Tibial artery (tissue), 4 donors: ENCODE measurements around the gene BMF.
A peak's percentile ranks its signal among the peaks of the same experiment; 100 is the strongest.

Experiments
- DNase-seq, 2 donors: peaks; one replicate each; pipeline ENCODE4 v3.0.0-alpha.2; 2019
- H3K27ac ChIP-seq, 2 donors: fragments of 200-600 bp; sonication (generic) in 1 of 2; 1 replicate in 1 of 2; 2 replicates in 1 of 2; pipeline ENCODE4 v1.5.1; 2018 to 2019; ENCODE audit warnings: mild to moderate bottlenecking in 1 of 2
- H3K27me3 ChIP-seq, 2 donors: fragments of 200-600 bp; sonication (generic) in 1 of 2; one replicate each; pipeline versions ENCODE4 v1.5.1 to v1.6.0; 2016 to 2019
- H3K36me3 ChIP-seq, 3 donors: fragments of 200-600 bp; sonication (generic) in 2 of 3; one replicate each; pipeline ENCODE4 v1.5.1; 2016 to 2019; ENCODE audit warnings: mild to moderate bottlenecking in 2 of 3
- H3K4me1 ChIP-seq, 4 donors: fragments of 200-600 bp; sonication (generic) in 2 of 4; 1 replicate in 3 of 4; 2 replicates in 1 of 4; pipeline ENCODE4 v1.5.1; 2016 to 2019
- H3K4me3 ChIP-seq, 2 donors: fragments of 200-600 bp; sonication (generic) in 1 of 2; 1 replicate in 1 of 2; 2 replicates in 1 of 2; pipeline ENCODE4 v1.5.1; 2018 to 2019; ENCODE audit warnings: mild to moderate bottlenecking in 2 of 2
- H3K9me3 ChIP-seq, 3 donors: fragments of 200-600 bp; sonication (generic) in 1 of 3; one replicate each; pipeline ENCODE4 v1.5.1; 2016 to 2019
- intact Hi-C: fragments of 100-400 bp; cut with DNase I; formaldehyde crosslinking; loops from one replicate; pipeline ENCODE4 v1.15.0; 2023; ENCODE audit warnings: low total_unique reads
- TF ChIP-seq, protein P1 (sequence below), 2 experiments: fragments of 200-600 bp in 1 of 2; fragments of 450-650 bp in 1 of 2; IDR thresholded peaks; one replicate each; pipeline ENCODE4 v1.5.1; 2017 to 2019; ENCODE audit warnings: antibody characterized with exemption in 2 of 2, mild to moderate bottlenecking in 1 of 2, moderate library complexity in 1 of 2

The BMF gene

DNA sequence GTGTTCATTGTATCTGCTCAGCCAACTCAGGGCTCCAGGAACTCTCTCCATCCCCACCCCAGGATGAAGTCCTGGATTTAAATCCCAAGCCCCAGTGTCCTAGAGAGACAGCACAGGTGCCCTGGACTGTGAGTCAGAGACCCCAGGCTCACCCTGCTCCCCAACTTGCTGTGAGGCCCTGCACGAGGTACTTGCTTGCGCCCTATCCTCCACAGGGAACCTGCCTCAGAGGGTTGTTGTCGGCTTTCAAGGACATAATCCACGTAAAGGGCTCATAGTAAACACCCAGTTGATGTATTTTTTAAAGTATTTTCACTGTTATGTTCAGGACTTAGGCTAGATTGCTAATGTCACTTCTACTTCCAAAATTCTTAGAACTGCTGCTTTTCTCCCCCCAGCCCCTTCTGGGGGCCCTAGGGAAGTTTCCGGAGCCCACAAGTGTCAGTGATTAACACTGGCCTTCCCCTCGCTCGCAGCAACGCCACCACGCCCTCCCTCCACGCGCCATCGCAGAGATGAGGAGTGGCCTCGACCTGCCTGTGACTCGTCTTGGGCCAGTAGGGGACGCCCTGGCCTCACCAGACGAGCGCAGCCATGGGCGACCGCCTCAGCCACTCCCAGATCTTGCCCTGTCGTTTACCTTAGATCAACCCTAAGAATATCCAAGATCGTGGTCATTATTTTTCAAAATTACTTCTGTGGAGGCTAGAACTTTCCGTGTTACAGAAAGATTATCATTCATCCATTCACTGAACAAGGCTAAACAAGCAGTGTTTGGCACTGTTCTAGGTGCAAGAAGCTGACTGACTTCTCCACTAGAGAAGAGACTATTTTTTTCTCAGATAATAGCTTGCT, 63.7 kb downstream of the BMF start:
- Histone ChIP-seq H3K27ac (no peak overlapping the region), H3K9me3 (no peaks in the 10 kb centered on the region), H3K36me3 (no peaks in the 10 kb centered on the region), H3K4me3 (peak overlapping the region in 1 of 2 donors; percentile 26), H3K27me3 (no peaks in the 10 kb centered on the region), H3K4me1 (peaks cover 0 to 22% (median 9%) of the 10 kb centered on the region in 4 donors)
- intact Hi-C loops = loop anchor here (5.0 to 10.0 kb wide), 5 partner anchors 60 to 390 kb away; partner anchors contain the start of genes BMF and FSIP1
- TF ChIP-seq, protein P1, sequence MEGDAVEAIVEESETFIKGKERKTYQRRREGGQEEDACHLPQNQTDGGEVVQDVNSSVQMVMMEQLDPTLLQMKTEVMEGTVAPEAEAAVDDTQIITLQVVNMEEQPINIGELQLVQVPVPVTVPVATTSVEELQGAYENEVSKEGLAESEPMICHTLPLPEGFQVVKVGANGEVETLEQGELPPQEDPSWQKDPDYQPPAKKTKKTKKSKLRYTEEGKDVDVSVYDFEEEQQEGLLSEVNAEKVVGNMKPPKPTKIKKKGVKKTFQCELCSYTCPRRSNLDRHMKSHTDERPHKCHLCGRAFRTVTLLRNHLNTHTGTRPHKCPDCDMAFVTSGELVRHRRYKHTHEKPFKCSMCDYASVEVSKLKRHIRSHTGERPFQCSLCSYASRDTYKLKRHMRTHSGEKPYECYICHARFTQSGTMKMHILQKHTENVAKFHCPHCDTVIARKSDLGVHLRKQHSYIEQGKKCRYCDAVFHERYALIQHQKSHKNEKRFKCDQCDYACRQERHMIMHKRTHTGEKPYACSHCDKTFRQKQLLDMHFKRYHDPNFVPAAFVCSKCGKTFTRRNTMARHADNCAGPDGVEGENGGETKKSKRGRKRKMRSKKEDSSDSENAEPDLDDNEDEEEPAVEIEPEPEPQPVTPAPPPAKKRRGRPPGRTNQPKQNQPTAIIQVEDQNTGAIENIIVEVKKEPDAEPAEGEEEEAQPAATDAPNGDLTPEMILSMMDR (IDR thresholded peaks at IDR 0.05) = peak; percentile 91 to 93
- peak; percentile 89 to 91 for DNase-seq

DNA sequence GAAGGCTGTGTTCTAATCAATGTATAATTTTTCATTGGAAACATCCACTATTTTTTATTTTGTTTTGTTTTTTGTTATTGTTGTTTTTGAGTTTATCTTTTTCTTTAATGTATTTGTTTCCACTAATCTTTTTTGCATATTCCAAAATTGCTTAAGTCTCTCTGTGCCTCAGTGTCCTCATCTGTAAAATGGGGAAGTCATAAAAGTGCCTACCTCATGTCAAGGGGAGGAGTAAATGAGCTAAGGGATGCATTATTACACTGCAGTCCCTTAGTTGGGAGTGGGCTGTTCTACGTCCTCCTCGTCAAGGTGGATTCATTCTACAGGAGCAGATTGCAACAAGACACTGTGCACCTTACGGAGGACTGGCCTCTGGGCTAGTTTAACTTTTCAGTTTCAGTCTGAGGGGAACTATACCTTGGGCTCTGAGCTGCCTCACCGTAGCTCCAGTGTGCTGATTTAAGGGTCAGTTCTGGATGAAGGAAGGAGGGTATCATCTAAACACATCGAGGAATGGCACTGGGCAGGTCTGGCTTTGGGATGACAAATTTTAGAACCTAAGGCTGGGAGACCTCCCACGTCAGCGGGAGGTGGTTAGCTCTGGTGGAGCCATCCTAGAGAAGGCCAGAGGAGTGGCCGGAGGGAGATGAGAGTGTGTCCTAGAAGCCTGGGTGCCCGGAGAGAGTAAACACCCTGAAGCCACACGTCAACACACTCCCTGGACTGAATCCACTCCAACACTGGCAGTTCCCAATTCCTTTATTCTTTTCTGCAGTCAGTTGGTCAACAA, 64.6 kb downstream of the BMF start:
- TF ChIP-seq, protein P1 (IDR thresholded peaks at IDR 0.05) = no peak
- Histone ChIP-seq H3K9me3 (no peaks in the 10 kb centered on the region), H3K36me3 (no peaks in the 10 kb centered on the region), H3K27me3 (no peaks in the 10 kb centered on the region), H3K4me1 (peaks cover 0 to 28% (median 9%) of the 10 kb centered on the region in 4 donors), H3K27ac (no peak overlapping the region), H3K4me3 (no peak overlapping the region)
- intact Hi-C loops = loop anchor here (10.0 kb wide), 3 partner anchors 61 to 391 kb away; partner anchors contain the start of genes BMF and FSIP1
- DNase-seq = peak in 1 of 2 donors; percentile 33

DNA sequence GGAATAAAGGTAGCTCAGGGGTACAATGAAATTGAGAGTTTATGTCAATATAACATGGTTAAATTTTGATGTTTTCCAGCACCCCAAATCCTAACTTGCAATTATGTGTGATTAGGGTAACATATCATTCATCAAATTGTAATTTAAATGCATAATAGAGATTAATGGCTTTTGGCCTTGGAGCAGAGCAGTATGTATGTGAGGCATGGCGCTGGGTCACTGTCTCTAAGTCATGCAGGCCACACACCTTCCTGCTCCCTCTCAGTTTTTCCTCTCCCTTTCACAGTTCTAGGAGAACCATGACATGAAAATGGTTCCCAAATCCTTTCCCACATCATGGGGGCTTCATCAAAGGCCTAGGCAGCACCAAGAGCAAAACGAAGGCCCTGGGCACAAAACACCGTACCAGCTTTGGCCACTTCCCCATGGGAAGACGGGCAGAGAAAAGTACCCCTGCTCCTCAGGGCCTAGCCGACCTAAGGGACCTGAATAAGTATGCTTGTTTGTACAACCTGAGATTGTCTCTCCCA, 65.8 kb downstream of the BMF start:
- no peak for DNase-seq
- TF ChIP-seq, protein P1 (IDR thresholded peaks at IDR 0.05) = no peak
- Histone ChIP-seq H3K9me3 (no peaks in the 10 kb centered on the region), H3K36me3 (no peaks in the 10 kb centered on the region), H3K27me3 (no peaks in the 10 kb centered on the region), H3K27ac (no peak overlapping the region), H3K4me3 (no peak overlapping the region), H3K4me1 (peaks cover 0 to 33% (median 10%) of the 10 kb centered on the region in 4 donors)
- intact Hi-C loops = loop anchor here (10.0 kb wide), 3 partner anchors 62 to 392 kb away; partner anchors contain the start of genes BMF and FSIP1

DNA sequence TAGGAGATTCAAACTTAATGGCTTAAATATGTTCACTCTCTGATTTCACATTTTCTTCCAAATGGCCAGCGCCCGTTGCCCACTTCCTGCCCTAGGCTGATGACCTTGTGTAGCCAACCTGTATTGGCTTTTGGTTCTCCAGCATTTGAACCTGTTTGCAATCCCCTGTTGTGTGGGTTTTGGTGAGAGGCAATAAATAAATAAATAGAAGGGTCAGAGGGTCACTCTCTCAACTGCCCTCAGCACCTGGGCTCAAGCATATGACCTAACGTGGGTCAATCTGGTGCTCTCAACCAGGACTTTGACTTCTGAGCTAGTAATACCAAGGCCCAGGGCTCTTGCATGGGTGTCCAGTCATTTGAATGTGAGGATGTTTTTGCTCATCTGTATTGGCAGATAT, 67.9 kb downstream of the BMF start:
- H3K9me3 ChIP-seq = no peaks in the 10 kb centered on the region
- intact Hi-C loops = loop anchor here (10.0 kb wide), 3 partner anchors 64 to 394 kb away; partner anchors contain the start of genes BMF and FSIP1
- TF ChIP-seq, protein P1 (IDR thresholded peaks at IDR 0.05) = no peak
- H3K27me3 ChIP-seq = no peaks in the 10 kb centered on the region
- no peak overlapping the region for H3K4me3 ChIP-seq
- no peak for DNase-seq
- H3K36me3 ChIP-seq = peaks cover 12 to 13% (median 13%) of the 10 kb centered on the region in 3 donors
- peaks cover 0 to 33% (median 9%) of the 10 kb centered on the region in 4 donors for H3K4me1 ChIP-seq
- H3K27ac ChIP-seq = no peak overlapping the region

DNA sequence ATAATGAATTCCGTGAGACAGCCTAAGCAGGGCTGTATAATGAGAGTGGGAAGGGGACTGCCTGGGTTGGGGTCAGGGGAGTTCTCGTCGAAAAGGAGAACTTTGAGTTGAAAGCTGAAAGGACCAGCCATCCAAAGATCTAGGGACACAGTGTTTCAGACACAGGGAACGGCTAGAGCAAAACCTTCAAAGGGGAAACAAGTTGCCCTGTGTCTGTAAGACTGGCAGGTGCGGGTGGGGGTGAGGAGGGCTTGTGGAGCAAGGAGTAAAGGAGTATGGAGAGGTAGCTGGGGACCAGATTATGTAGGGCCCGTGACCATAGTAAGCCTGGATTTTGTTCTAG, 68.4 kb downstream of the BMF start:
- DNase-seq = peak in 1 of 2 donors; percentile 59
- Histone ChIP-seq H3K4me3 (no peak overlapping the region), H3K27ac (no peak overlapping the region), H3K4me1 (peaks cover 0 to 29% (median 9%) of the 10 kb centered on the region in 4 donors), H3K36me3 (peaks cover 17 to 18% (median 18%) of the 10 kb centered on the region in 3 donors), H3K27me3 (no peaks in the 10 kb centered on the region), H3K9me3 (no peaks in the 10 kb centered on the region)
- TF ChIP-seq, protein P1 (IDR thresholded peaks at IDR 0.05) = no peak
- intact Hi-C loops = loop anchor here (10.0 kb wide), 3 partner anchors 65 to 395 kb away; partner anchors contain the start of genes BMF and FSIP1
